ENCODE measurements around the gene SRRM5.

SRRM5 gene

DNA sequence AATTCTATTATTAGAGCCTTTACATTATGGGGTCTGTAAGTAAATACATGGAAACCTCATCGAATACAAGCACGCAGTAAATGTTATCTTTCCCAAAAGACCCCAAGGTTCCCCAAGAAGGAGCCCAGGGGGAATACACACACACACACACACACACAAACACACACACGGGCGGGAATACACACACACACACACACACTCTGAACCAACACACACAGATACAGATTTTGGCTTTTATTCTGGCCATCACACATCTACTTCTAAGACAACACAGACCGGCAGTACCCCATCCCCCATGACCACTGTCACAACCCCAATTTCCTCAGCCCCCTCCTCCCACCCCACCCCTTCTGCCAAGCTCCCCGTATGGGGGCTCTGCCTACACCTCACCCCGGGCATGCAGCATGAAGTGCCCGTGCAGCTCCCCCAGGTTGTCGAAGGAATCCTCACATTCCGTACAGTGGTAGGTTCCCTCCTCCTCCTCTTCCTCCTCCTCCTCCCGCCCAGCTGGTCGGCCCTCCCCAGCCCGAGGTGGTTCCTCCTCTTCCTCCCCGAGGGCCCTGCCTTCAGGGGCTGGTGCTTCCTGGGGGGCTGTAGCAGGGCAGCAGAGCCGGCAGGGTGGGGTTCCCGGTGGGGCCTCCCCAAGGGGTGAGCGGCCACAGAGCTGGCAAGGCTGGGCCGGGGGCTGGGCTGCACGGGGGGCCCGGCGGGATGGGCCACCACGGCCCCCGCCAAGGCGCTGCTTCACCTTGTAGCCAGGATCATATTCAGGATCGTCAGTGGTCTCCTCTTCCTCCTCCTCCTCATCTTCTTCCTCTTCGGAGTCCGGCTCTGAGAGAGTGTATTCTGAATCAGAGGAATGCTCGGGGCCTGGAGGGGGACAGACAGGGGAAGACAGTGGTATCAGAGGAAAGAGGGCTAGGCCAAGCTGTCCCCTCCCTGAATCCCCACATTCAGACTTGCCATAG lies 4.4 kb upstream of the SRRM5 start:
- DNase-seq (ENCODE audit: low read depth) = no peak
- no peak overlapping the region for H3K4me3 ChIP-seq (ENCODE audit: low read depth, low read length)

- no peak overlapping the region for H3K4me3 ChIP-seq (ENCODE audit: low read depth, low read length)
Observed at GRCh38 chr19:43609872-43610271, 2.0 kb upstream of the SRRM5 start.

DNA sequence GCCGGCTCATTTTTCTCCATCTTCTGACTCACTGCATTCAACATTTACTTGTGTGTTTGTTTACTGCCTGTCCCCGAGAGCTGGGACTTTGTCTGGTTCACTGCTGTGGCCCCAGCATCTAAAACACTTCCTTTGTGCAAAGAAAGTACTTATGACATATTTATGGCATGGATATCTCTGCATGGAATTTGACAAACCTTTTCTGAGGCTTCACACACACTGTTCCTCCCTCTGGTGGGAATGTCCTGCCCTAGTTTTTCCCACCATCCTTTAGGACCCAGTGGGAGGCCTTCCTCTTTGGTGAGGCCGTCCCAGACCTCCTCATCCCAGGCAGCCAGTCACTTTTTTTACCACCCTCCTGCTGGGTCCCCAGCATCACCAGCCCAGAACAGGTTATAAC lies 1.4 kb upstream of the SRRM5 start:
- no peak for DNase-seq (ENCODE audit: low read depth)
- no peak overlapping the region for H3K4me3 ChIP-seq (ENCODE audit: low read depth, low read length)

More at GRCh38 chr19:43609872-43610271, 2.0 kb upstream of the SRRM5 start:
- no peak for DNase-seq (ENCODE audit: low read depth)

DNA sequence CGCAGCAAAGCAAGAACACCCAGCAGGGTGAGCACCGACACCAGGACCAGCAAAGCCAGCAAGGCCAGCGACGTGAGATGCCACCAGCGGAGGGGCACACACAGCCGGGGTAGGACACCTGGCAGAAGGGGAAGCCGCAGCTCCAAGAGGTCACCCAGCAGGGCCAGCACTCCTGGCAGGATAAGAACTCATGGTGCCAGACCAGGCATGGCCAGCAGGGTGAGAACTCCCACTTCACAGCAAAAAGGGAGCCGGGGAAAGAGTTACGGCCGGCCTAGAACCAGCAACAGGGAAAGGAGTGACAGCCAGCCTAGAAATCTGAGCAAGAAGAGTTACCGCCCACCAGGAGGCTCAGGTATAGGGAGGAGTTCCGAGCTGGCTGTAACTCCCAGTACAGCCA lies 486 bp downstream of the SRRM5 start:
- no peak overlapping the region for H3K4me3 ChIP-seq (ENCODE audit: low read depth, low read length)
- DNase-seq (ENCODE audit: low read depth) = no peak

- no peak overlapping the region for H3K4me3 ChIP-seq (ENCODE audit: low read depth, low read length)
- no peak for DNase-seq (ENCODE audit: low read depth)
Observed at GRCh38 chr19:43616306-43616705, 4.4 kb downstream of the SRRM5 start.

GRCh38 chr19:43616954-43617353 lies 5.1 kb downstream of the SRRM5 start:
- H3K4me3 ChIP-seq (ENCODE audit: low read depth, low read length) = no peak overlapping the region
- no peak for DNase-seq (ENCODE audit: low read depth)

DNA sequence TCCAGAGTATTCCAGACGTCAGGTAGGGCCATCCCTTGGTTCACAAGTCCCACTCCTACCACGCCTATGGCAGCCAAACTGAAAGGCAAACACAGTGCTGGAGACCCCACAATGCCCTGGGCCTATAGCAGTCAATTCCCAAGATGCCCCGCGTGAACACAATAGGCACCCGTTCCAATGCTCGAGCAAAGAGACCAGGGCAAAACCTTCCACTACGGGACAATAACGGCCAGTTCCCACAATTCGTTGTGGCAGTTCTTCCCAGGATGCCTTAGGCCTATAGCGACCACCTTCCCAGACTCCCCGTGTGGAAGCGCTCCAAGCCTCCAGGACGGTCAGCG lies 7.0 kb downstream of the SRRM5 start:
- DNase-seq (ENCODE audit: low read depth) = no peak
- peak overlapping the region; percentile 71 for H3K4me3 ChIP-seq (ENCODE audit: low read depth, low read length)

DNA sequence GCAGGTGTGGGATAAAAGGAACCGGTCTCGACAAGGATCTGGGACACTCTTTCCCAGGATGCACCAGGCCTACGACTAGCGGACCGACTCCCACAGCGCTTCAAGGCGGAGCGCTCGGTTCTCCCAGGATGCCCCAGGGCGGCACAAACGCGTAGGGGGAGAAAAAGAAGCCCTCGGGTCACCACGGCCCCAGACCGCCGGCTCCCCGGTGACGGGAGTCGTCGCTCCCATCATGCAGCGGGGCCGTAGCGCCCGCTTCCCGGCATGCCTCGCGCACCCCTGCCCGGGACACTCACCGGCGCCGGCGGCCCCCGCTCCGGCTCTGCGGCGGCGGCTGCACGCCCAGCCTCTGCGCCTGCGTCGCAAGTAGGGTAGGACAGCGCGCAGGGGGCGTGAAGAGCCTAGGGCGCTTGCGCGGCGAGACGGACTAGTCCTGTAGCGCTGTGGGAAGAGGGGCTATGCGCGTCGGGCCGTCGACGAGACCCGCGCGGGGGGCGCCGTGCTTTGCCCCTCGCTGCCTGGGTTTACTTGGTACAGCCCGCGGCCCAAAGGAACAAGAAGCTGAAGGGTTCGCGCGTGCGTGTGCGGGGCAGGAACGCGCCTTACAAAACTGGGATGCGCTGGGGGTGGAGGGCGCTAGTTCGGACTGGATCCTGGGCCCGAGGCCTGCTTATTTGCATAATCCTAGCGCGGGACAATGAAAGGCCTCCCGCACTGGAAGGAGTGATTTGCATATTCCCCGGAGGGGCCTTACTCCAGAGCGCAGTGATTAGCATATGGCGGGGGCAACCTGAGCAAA lies 7.6 kb downstream of the SRRM5 start, which contains the start of gene ZNF428:
TSS of gene ZNF428 (minus strand) at position 368 of the 799 bp plus-strand sequence. CDS start 5,325 bp downstream, outside the sequence.
- peak within 1 kb of the TSS; percentile 71 for H3K4me3 ChIP-seq (ENCODE audit: low read depth, low read length)
- DNase-seq (ENCODE audit: low read depth) = peak; percentile 70

DNA sequence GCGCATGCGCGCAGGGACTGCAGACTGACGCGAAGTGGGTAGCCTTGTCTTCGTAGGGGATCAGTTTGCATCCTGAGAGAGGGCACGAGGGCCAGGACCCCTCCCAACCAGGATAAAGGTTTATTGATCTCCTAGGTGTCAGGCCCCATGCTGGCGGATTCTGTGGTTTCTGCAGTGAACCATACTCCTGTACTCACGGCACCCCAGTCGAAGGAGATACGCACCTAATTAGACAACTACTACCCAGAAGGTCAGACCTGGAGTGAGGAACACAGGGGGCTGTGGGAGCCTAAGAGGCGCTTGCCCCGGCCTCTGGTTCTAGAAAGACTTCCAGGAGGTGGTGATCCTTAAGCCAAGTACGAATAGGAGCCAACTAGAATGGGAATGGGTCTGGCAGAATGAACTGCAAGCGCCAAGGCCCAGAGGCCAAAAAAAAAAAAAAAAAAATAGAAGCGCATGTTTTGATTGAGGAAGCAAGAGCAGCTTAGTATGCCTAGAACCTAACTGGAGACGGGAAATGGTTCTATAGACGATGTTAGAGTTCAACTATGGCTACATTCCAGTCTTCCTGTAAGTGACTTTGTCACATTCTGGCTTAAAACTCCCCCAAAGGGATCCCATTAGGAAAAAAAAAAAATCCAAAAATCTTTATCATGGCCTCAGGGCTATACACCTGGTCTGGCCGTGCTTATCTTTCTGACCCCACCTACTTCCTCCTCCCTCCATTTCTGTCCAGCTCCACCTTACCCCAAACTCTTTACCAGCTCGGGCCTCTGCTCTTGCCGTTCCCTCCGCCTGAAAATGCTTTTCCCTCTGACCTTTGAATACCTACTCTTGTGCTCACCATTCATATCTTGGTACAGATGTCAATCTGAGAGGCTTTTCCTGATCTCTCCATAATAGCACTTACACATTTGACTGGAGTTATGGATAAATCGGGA lies 8.4 kb downstream of the SRRM5 start:
- no peak for DNase-seq (ENCODE audit: low read depth)
- H3K4me3 ChIP-seq (ENCODE audit: low read depth, low read length) = peak overlapping the region; percentile 71

DNA sequence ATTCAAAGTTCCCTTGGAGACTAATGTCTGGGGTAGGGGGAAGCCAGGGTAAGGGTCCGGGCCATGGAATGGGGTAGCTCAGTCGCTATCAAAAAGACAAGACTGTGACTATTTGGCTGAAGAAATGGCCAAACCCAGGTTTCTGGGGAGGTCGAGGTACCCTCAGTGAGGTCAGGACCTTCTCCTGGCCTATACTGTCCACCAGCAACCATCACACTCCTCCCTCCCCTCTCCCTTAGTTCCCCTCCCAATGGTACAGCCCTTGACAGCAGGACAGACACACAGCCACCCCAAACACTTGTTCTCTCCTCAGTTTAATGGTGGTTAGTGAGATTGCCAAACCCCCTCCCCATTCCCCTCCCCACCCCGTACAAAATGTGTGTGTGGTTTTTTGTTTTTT lies 10.2 kb downstream of the SRRM5 start:
- H3K4me3 ChIP-seq (ENCODE audit: low read depth, low read length) = no peak overlapping the region
- DNase-seq (ENCODE audit: low read depth) = no peak

GRCh38 chr19:43622956-43623355 lies 11.1 kb downstream of the SRRM5 start:
- DNase-seq (ENCODE audit: low read depth) = no peak
- no peak overlapping the region for H3K4me3 ChIP-seq (ENCODE audit: low read depth, low read length)

- no peak for DNase-seq (ENCODE audit: low read depth)
- no peak overlapping the region for H3K4me3 ChIP-seq (ENCODE audit: low read depth, low read length)
Observed at GRCh38 chr19:43623889-43624670, 12.2 kb downstream of the SRRM5 start.

- no peak overlapping the region for H3K4me3 ChIP-seq (ENCODE audit: low read depth, low read length)
- DNase-seq (ENCODE audit: low read depth) = no peak
Observed at GRCh38 chr19:43624933-43625332, 13.0 kb downstream of the SRRM5 start.

GRCh38 chr19:43625918-43626579 lies 14.2 kb downstream of the SRRM5 start:
- H3K4me3 ChIP-seq (ENCODE audit: low read depth, low read length) = no peak overlapping the region
- DNase-seq (ENCODE audit: low read depth) = no peak

DNA sequence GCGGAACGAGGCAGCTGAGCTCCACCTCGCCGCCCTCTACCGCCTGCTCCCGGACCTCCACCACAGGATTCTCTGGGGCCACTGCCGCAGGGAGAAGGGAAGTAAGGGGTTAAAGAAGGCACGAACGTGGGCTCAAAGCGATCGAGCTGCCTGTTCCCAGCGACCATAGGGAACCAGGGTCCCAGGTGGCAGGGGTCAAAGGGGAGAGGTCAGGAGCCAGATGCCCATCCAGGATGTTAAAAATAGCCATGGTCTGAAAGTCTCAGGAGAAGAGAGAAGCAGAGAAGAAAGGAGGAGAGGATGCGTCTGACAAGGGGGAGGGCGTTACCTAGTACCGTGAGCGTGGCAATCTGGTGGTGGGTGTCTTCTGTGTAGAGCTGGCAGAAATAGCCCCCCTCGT lies 14.9 kb downstream of the SRRM5 start:
- no peak for DNase-seq (ENCODE audit: low read depth)
- H3K4me3 ChIP-seq (ENCODE audit: low read depth, low read length) = no peak overlapping the region

DNA sequence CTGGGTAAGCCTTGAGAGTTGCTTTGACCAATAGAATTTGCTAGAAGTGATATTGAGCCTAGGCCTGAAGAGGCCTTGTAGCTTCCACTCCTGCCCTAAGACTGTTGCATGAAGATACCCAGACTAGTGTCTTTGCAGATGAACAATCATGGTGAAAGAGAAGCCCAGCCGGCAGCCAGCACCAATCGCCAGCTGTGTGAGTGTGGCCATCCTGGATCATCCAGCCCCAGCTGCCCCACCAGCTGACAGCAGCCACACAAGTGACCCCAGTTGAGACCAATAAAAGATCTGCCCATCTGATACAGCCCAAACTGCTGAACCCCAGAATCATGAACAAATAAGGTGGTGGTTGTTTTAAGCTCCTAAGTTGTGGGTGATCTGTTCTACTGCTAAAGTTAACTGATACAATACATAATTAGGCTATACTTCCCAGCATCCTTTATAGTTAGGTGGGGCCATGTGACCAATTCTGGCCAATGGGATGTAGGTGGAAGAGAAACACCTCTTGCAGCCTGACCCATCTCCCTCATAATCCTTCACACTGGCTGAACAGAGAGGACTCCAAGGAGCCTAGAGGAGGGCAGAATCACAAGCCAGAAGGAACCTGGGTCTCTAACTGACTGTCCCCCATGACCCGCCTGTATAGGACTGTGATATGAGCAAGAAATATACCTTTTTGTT lies 16.9 kb downstream of the SRRM5 start:
- no peak overlapping the region for H3K4me3 ChIP-seq (ENCODE audit: low read depth, low read length)
- no peak for DNase-seq (ENCODE audit: low read depth)

DNA sequence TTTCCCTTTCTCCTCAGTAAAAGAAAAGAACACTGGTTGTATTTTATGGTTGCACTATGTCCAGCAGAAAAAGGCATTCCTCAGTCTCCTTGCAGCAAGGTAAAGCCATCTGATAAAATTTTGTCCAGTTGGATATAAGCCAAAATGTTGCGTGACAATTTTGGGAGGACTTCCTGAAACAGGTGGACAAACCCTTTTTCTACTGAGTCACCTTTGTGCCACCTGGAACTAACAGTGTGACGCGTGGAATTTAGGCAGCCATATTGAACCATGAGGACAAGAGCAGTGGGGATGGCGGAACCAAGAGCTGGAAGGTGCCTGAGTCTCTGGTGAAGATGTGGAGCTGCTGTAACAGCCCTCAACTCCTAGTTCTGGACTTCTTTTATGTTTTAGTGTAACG lies 19.6 kb downstream of the SRRM5 start:
- no peak for DNase-seq (ENCODE audit: low read depth)
- no peak overlapping the region for H3K4me3 ChIP-seq (ENCODE audit: low read depth, low read length)

- DNase-seq (ENCODE audit: low read depth) = no peak
- H3K4me3 ChIP-seq (ENCODE audit: low read depth, low read length) = no peak overlapping the region
Observed at GRCh38 chr19:43633520-43633919, 21.6 kb downstream of the SRRM5 start.
